ENCODE data around the gene ACTR5.
"Not testable (repeated sequence)": the region's sequence is repeated elsewhere in the genome, so short reads cannot be mapped to it uniquely, and the experiment has no call there.

Gene ACTR5

GRCh38 chr20:38812182-38812581, 63.9 kb downstream of the ACTR5 start:
- WGBS, 2 experiments: 91 to 97% methylated on average over 5 of the region's 5 CpGs

GRCh38 chr20:38812709-38813573, 64.7 kb downstream of the ACTR5 start:
- Histone ChIP-seq H3K27me3 (ENCODE audit: control insufficient read depth, insufficient read depth, low read length, poor library complexity, severe bottlenecking) (peaks cover 9% of the 10 kb centered on the region), H3K9me3 (ENCODE audit: control insufficient read depth, low read length) (no peaks in the 10 kb centered on the region), H3K4me3 (ENCODE audit: insufficient read depth, low read depth, low read length) (no peak overlapping the region), H3K36me3 (ENCODE audit: control insufficient read depth, insufficient read depth, low read length) (no peaks in the 10 kb centered on the region), H3K4me1 (ENCODE audit: control insufficient read depth, insufficient read depth, low read length) (peaks cover 3% of the 10 kb centered on the region), H3K27ac (ENCODE audit: insufficient read depth, low read depth, low read length, poor library complexity, severe bottlenecking) (no peak overlapping the region)
- WGBS, 2 experiments: 90 to 91% methylated on average over 4 of the region's 4 CpGs

More at GRCh38 chr20:38812182-38812581, 63.9 kb downstream of the ACTR5 start:
- Histone ChIP-seq H3K9me3 (ENCODE audit: control insufficient read depth, low read length) (no peaks in the 10 kb centered on the region), H3K36me3 (ENCODE audit: control insufficient read depth, insufficient read depth, low read length) (no peaks in the 10 kb centered on the region), H3K27ac (ENCODE audit: insufficient read depth, low read depth, low read length, poor library complexity, severe bottlenecking) (no peak overlapping the region), H3K4me3 (ENCODE audit: insufficient read depth, low read depth, low read length) (no peak overlapping the region), H3K27me3 (ENCODE audit: control insufficient read depth, insufficient read depth, low read length, poor library complexity, severe bottlenecking) (peaks cover 17% of the 10 kb centered on the region), H3K4me1 (ENCODE audit: control insufficient read depth, insufficient read depth, low read length) (peaks cover 10% of the 10 kb centered on the region)

- not testable (repeated sequence) for H3K9me3 ChIP-seq (ENCODE audit: control insufficient read depth, low read length); H3K4me3 ChIP-seq (ENCODE audit: insufficient read depth, low read depth, low read length); H3K27ac ChIP-seq (ENCODE audit: insufficient read depth, low read depth, low read length, poor library complexity, severe bottlenecking); H3K4me1 ChIP-seq (ENCODE audit: control insufficient read depth, insufficient read depth, low read length); H3K36me3 ChIP-seq (ENCODE audit: control insufficient read depth, insufficient read depth, low read length); H3K27me3 ChIP-seq (ENCODE audit: control insufficient read depth, insufficient read depth, low read length, poor library complexity, severe bottlenecking)
- WGBS, 2 experiments: 94 to 95% methylated on average over 6 of the region's 6 CpGs
Measured at GRCh38 chr20:38813574-38813962, 65.3 kb downstream of the ACTR5 start.

GRCh38 chr20:38815446-38815845, 67.2 kb downstream of the ACTR5 start:
- Histone ChIP-seq H3K4me3 (ENCODE audit: insufficient read depth, low read depth, low read length) (no peak overlapping the region), H3K27ac (ENCODE audit: insufficient read depth, low read depth, low read length, poor library complexity, severe bottlenecking) (no peak overlapping the region), H3K36me3 (ENCODE audit: control insufficient read depth, insufficient read depth, low read length) (no peaks in the 10 kb centered on the region), H3K9me3 (ENCODE audit: control insufficient read depth, low read length) (no peaks in the 10 kb centered on the region), H3K4me1 (ENCODE audit: control insufficient read depth, insufficient read depth, low read length) (no peaks in the 10 kb centered on the region), H3K27me3 (ENCODE audit: control insufficient read depth, insufficient read depth, low read length, poor library complexity, severe bottlenecking) (no peaks in the 10 kb centered on the region)

- no peak overlapping the region for H3K4me3 ChIP-seq (ENCODE audit: insufficient read depth, low read depth, low read length)
- no peaks in the 10 kb centered on the region for H3K36me3 ChIP-seq (ENCODE audit: control insufficient read depth, insufficient read depth, low read length)
- H3K27ac ChIP-seq (ENCODE audit: insufficient read depth, low read depth, low read length, poor library complexity, severe bottlenecking): no peak overlapping the region
- H3K27me3 ChIP-seq (ENCODE audit: control insufficient read depth, insufficient read depth, low read length, poor library complexity, severe bottlenecking): no peaks in the 10 kb centered on the region
- no peaks in the 10 kb centered on the region for H3K4me1 ChIP-seq (ENCODE audit: control insufficient read depth, insufficient read depth, low read length)
- no peaks in the 10 kb centered on the region for H3K9me3 ChIP-seq (ENCODE audit: control insufficient read depth, low read length)
- WGBS, 2 experiments: 76 to 77% methylated on average over 9 of the region's 9 CpGs
Measured at GRCh38 chr20:38818113-38819065, 70.1 kb downstream of the ACTR5 start.
